ENCODE data around the gene TRAP1. TPM values are rescaled to one million over a fixed set of nuclear protein-coding genes. Genes with fewer than 3 reads are reported as not detected.
A peak's percentile ranks its signal among the peaks of the same experiment; 100 is the strongest.

TRAP1 gene
- total RNA-seq, 1 experiment from 2014 or later, result 416 TPM

DNA sequence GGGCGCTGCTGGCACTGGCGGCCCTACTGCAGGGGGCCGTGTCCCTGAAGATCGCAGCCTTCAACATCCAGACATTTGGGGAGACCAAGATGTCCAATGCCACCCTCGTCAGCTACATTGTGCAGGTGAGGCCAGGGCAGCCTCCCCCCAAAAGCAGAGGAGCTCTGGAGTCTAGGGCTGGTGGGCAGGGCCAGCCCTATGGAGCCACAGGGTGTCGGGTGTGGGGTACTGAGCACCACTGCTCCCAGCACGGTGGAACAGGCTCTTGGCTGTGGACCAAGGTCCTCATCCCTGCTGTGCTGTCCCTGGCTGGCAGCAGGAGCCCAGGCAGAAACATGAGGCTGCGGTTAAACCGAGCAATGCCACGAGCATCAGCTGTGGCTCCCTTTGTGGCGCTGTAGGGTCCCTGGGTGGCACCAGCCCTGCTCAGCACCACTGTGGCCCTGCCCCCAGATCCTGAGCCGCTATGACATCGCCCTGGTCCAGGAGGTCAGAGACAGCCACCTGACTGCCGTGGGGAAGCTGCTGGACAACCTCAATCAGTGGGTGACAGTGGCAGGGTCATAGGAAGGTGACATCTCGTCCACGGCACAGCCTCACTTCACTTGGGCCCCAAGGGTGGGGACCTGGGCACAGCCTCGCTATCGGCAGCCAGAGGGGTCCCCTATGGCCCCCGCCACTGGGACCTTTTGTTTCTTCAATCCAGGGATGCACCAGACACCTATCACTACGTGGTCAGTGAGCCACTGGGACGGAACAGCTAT is 61.7 kb downstream of the TRAP1 start:
- no peak overlapping the region for H3K4me2 ChIP-seq (ENCODE audit: low read length)
- H3K9me3 ChIP-seq (ENCODE audit: control insufficient read depth in 1 of 2, insufficient read depth in 1 of 2, low read depth in 1 of 2, low read length in 2 of 2), result no peaks in the 10 kb centered on the region
- no peaks in the 10 kb centered on the region; the same call in 1 of the 2 replicates for H3K79me2 ChIP-seq (ENCODE audit: insufficient read depth, low read length)
- peaks cover 22 to 43% of the 10 kb centered on the region in 2 experiments for H3K36me3 ChIP-seq (ENCODE audit: control insufficient read depth in 1 of 2, insufficient read depth in 2 of 2, low read length in 2 of 2)
- no peaks in the 10 kb centered on the region for H3K9me2 ChIP-seq (ENCODE audit: insufficient read depth)
- intact Hi-C loops (cut with micrococcal nuclease), result no loop called here
- peak overlapping the region; percentile 23; the same call in 1 of the 2 replicates for H3K27ac ChIP-seq (ENCODE audit: low read depth, low read length)
- H4K20me1 ChIP-seq (ENCODE audit: insufficient read depth), result 0 out of 2 replicates have a peak, but pooled peaks cover 3% of the 10 kb centered on the region
- no peaks in the 10 kb centered on the region for H3K27me3 ChIP-seq (ENCODE audit: insufficient read depth, low read length)
- RAD21 ChIA-PET (ENCODE audit: low non-redundant PET in 1 of 2, low total read pairs in 2 of 2, uncharacterized antibody in 2 of 2, unreplicated experiment in 2 of 2), result no interaction called here
- POLR2A ChIA-PET, result no interaction called here
- no peak overlapping the region for H3K9ac ChIP-seq (ENCODE audit: low read length)
- DNase-seq (ENCODE audit: low read depth, low spot score), result no peak
- no peak for TF ChIP-seq EZH2 (IDR thresholded peaks at IDR 0.05)
- no peak for TF ChIP-seq SIN3A (IDR thresholded peaks at IDR 0.05; ENCODE audit: low read depth)
- TF ChIP-seq ZNF274 (IDR thresholded peaks at IDR 0.05; ENCODE audit: low read depth, low read length), result no peak
- no peak for TF ChIP-seq ZFX (IDR thresholded peaks at IDR 0.05)
- ATAC-seq, result no peak
- no TSS peak for BruUV-seq (replicated peaks)
- peaks cover 12 to 24% of the 10 kb centered on the region in 2 experiments; a peak in 3 of 4 replicates for H3K4me1 ChIP-seq (ENCODE audit: control insufficient read depth in 1 of 2, insufficient read depth in 2 of 2, low read length in 2 of 2)
- no peak overlapping the region for H3K4me3 ChIP-seq (replicated peaks in 1 of 2; ENCODE audit: low read depth in 1 of 2, low read length in 2 of 2)
- CTCF ChIA-PET, result no interaction called here
- no peak overlapping the region for H2AFZ ChIP-seq (ENCODE audit: low read depth, low read length, poor library complexity, severe bottlenecking)

DNA sequence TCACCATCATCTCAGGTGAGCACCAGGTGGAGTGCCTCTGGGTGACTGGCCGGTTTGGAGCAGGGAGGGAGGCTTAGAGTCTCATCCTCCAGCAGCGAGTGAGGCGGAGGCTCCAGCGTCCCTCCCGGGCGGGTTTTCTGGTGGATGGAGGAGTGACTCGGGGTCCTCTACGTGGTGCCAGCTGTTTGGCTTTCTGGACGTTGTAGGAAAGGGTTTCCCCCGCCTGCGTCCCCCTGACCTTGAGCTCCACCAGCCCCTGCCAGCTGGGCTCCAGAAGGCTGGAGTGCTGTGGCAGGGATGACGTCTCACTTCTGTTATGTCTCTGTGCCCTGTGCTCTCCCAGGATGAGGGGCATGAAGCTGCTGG is 62.3 kb downstream of the TRAP1 start:
- Histone ChIP-seq H3K4me3 (replicated peaks in 1 of 2; ENCODE audit: low read depth in 1 of 2, low read length in 2 of 2) (no peak overlapping the region), H3K9ac (ENCODE audit: low read length) (no peak overlapping the region), H3K4me1 (ENCODE audit: control insufficient read depth in 1 of 2, insufficient read depth in 2 of 2, low read length in 2 of 2) (peaks cover 12 to 24% of the 10 kb centered on the region in 2 experiments; a peak in 3 of 4 replicates), H3K36me3 (ENCODE audit: control insufficient read depth in 1 of 2, insufficient read depth in 2 of 2, low read length in 2 of 2) (peaks cover 22 to 37% of the 10 kb centered on the region in 2 experiments), H3K27me3 (ENCODE audit: insufficient read depth, low read length) (no peaks in the 10 kb centered on the region), H3K79me2 (ENCODE audit: insufficient read depth, low read length) (no peaks in the 10 kb centered on the region; the same call in 1 of the 2 replicates), H3K4me2 (ENCODE audit: low read length) (no peak overlapping the region), H3K27ac (ENCODE audit: low read depth, low read length) (peak overlapping the region; percentile 23; the same call in 1 of the 2 replicates), H2AFZ (ENCODE audit: low read depth, low read length, poor library complexity, severe bottlenecking) (no peak overlapping the region), H3K9me2 (ENCODE audit: insufficient read depth) (no peaks in the 10 kb centered on the region), H4K20me1 (ENCODE audit: insufficient read depth) (0 out of 2 replicates have a peak, but pooled peaks cover 3% of the 10 kb centered on the region), H3K9me3 (ENCODE audit: control insufficient read depth in 1 of 2, insufficient read depth in 1 of 2, low read depth in 1 of 2, low read length in 2 of 2) (no peaks in the 10 kb centered on the region)
- TF ChIP-seq FOSL1 (IDR thresholded peaks at IDR 0.05; ENCODE audit: low read depth) (no peak), SP1 (IDR thresholded peaks at IDR 0.05; ENCODE audit: low read depth) (no peak), CEBPB (IDR thresholded peaks at IDR 0.05; ENCODE audit: low read depth) (no peak), ZFX (IDR thresholded peaks at IDR 0.05) (no peak), POLR2AphosphoS5 (IDR thresholded peaks at IDR 0.05; ENCODE audit: low read depth, low read length) (no peak), POLR2A (IDR thresholded peaks at IDR 0.05; ENCODE audit: borderline replicate concordance, extremely low read depth, insufficient read depth, insufficient read length) (no peak), SRF (IDR thresholded peaks at IDR 0.05; ENCODE audit: low read depth) (no peak), EZH2phosphoT487 (IDR thresholded peaks at IDR 0.05; ENCODE audit: borderline replicate concordance) (no peak), EZH2 (IDR thresholded peaks at IDR 0.05) (no peak), RAD21 (IDR thresholded peaks at IDR 0.05; ENCODE audit: low read depth) (no peak), ZNF274 (IDR thresholded peaks at IDR 0.05; ENCODE audit: low read depth, low read length) (no peak), YY1 (IDR thresholded peaks at IDR 0.05; ENCODE audit: extremely low read depth, insufficient replicate concordance, low read depth, low read length) (no peak), EGR1 (IDR thresholded peaks at IDR 0.05; ENCODE audit: low read depth) (no peak)
- TF ChIP-seq, protein P1, sequence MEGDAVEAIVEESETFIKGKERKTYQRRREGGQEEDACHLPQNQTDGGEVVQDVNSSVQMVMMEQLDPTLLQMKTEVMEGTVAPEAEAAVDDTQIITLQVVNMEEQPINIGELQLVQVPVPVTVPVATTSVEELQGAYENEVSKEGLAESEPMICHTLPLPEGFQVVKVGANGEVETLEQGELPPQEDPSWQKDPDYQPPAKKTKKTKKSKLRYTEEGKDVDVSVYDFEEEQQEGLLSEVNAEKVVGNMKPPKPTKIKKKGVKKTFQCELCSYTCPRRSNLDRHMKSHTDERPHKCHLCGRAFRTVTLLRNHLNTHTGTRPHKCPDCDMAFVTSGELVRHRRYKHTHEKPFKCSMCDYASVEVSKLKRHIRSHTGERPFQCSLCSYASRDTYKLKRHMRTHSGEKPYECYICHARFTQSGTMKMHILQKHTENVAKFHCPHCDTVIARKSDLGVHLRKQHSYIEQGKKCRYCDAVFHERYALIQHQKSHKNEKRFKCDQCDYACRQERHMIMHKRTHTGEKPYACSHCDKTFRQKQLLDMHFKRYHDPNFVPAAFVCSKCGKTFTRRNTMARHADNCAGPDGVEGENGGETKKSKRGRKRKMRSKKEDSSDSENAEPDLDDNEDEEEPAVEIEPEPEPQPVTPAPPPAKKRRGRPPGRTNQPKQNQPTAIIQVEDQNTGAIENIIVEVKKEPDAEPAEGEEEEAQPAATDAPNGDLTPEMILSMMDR (IDR thresholded peaks at IDR 0.05 in 2 of 3, conservative IDR thresholded peaks at IDR 0.05 in 1 of 3; ENCODE audit: borderline replicate concordance in 1 of 3, insufficient read depth in 1 of 3, low read depth in 2 of 3, low read length in 2 of 3), result no peak
- intact Hi-C loops (cut with micrococcal nuclease), result no loop called here
- DNase-seq (ENCODE audit: low read depth, low spot score) (no peak), ATAC-seq (no peak)
- ChIA-PET POLR2A (no interaction called here), CTCF (no interaction called here), RAD21 (ENCODE audit: low non-redundant PET in 1 of 2, low total read pairs in 2 of 2, uncharacterized antibody in 2 of 2, unreplicated experiment in 2 of 2) (no interaction called here)
- no TSS peak for BruUV-seq (replicated peaks)
